ENCODE results near the gene KCNH2.

GRCh38 chr7:150978126-150978789 lies at the start of gene KCNH2:
- no peak for TF ChIP-seq CTCF (IDR thresholded peaks at IDR 0.05)
- TF ChIP-seq POLR2A (IDR thresholded peaks at IDR 0.05) = no peak
